Activated naive CD4-positive, alpha-beta T cell treated with anti-CD3 and anti-CD28 coated beads, Interleukin-2, amount 50 U/mL, for 72 hours (primary cell): ENCODE results near the gene MICAL1. TPM values are rescaled to one million over a fixed set of nuclear protein-coding genes. Genes with fewer than 3 reads are reported as not detected.

ENCODE experiments used
- ATAC-seq, 2 donors: fragments of 150-1000 bp; cut with Tn5 transposase; 2 replicates each; pipeline ENCODE4 v1.10.0; 2021; ENCODE audit warnings: mild to moderate bottlenecking in 2 of 2, moderate library complexity in 2 of 2
- DNase-seq, 2 donors: peaks; one replicate each; pipeline ENCODE4 v3.0.0; 2021 to 2022; ENCODE audit warnings: low spot score in 2 of 2
- H3K27ac Mint-ChIP-seq, 2 donors: one replicate each; pipeline ENCODE4 v1.8.0; 2022; ENCODE audit warnings: mild to moderate bottlenecking in 2 of 2, mixed read lengths in 2 of 2
- H3K36me3 Mint-ChIP-seq, 2 donors: one replicate each; pipeline ENCODE4 v1.8.0; 2022; ENCODE audit warnings: mixed read lengths in 2 of 2
- H3K9me3 Mint-ChIP-seq, 2 donors: one replicate each; pipeline ENCODE4 v1.8.0; 2022; ENCODE audit warnings: mixed read lengths in 2 of 2
- total RNA-seq, 2 donors: library from RNA; stranded (reverse); gene quantifications; one replicate each; pipeline ENCODE4 v1.2.3, GENCODE V29; 2022

Gene MICAL1, protein sequence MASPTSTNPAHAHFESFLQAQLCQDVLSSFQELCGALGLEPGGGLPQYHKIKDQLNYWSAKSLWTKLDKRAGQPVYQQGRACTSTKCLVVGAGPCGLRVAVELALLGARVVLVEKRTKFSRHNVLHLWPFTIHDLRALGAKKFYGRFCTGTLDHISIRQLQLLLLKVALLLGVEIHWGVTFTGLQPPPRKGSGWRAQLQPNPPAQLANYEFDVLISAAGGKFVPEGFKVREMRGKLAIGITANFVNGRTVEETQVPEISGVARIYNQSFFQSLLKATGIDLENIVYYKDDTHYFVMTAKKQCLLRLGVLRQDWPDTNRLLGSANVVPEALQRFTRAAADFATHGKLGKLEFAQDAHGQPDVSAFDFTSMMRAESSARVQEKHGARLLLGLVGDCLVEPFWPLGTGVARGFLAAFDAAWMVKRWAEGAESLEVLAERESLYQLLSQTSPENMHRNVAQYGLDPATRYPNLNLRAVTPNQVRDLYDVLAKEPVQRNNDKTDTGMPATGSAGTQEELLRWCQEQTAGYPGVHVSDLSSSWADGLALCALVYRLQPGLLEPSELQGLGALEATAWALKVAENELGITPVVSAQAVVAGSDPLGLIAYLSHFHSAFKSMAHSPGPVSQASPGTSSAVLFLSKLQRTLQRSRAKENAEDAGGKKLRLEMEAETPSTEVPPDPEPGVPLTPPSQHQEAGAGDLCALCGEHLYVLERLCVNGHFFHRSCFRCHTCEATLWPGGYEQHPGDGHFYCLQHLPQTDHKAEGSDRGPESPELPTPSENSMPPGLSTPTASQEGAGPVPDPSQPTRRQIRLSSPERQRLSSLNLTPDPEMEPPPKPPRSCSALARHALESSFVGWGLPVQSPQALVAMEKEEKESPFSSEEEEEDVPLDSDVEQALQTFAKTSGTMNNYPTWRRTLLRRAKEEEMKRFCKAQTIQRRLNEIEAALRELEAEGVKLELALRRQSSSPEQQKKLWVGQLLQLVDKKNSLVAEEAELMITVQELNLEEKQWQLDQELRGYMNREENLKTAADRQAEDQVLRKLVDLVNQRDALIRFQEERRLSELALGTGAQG
- 10 to 100 TPM; 32.9 to 45.7 TPM for total RNA-seq

DNA sequence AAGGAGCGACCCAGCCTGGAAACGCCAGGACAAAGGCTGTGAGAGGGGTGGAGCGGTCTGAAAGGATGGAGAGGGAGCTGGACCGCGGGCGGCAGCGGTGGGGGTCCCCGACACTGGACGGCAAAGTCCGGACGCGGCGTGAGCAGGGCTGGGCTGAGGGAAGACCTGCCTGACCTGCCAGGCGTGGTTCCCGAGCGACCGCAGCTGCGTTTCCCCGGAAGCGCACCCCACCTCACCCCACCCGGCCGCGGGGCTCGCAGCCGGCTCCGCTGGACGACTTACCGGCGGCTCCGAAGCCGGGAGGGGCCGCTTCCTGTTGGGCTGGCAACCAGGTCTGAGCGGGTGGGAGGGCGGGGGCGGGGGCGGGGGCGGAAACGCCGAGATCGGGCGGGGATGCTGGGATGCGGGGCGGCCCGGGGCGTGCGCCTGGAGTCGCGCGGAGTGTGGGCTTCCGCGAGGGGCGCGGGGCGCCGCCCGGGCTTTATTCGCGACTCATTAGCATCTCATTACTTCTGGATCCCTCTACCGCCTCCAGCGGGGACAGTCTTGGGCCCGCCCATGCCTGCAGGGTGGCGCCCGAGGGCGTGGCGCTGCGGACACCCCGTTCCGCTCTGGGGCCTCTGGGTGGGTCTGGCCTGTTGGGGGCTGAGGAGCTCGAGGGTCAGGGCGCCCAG is at the start of gene MICAL1:
MICAL1 (minus strand) TSS at position 336 of the 674 bp plus-strand sequence. CDS start 1,576 bp downstream, outside the sequence.
- H3K9me3 Mint-ChIP-seq = no peaks in the 10 kb centered on the region

DNA sequence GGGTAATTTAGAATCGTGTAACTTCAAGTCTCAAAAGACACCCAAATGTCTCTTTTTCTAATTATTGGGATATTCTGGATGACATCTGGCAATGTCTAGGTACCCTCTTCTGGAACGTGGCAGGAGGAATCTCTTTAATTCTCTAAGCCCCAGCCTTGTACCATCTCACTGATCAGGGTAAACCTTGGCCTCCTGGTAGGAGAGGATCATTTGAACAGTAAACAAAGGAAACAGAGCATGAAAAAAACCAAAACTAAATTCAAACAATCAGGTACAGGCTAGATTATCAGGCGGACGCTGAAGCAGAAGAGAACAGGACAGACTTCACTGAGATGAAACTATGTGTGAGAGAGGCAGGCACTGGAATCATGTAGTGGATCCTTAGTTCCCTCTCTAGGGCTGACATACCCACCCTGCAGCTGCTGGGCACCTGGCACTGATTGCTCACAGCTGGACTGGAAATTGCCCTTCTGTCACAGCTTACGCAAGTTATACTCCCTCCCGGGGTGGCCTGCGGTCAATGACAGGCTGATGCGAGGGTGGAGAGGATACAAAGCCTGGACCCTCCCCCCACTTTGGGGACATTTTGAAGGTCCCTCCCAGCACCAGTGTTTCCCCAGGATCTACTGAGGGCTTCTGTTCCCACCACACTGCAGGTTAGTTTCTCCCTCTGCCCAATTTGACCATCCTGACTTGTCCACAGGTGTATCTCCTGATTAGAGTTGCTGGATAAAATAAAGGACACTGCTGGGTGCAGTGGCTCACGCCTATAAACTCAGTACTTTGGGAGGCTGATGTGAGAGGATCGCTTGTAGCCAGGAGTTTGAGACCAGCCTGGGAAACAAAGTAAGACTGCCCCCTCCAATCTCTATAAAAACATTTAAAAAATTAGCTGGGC is 48.0 kb upstream of the MICAL1 start:
- no peak for DNase-seq
- Mint-ChIP-seq H3K27ac (no peak overlapping the region), H3K9me3 (no peaks in the 10 kb centered on the region), H3K36me3 (no peaks in the 10 kb centered on the region)
- no peak for ATAC-seq

More for the DNA sequence above, at the start of gene MICAL1:
- peak; percentile 64 to 76 for DNase-seq
- ATAC-seq = peak; percentile 47 to 71
- peaks cover 0 to 5% of the 10 kb centered on the region in 2 donors for H3K36me3 Mint-ChIP-seq
- H3K27ac Mint-ChIP-seq = peak within 1 kb of the TSS; percentile 88 to 98

DNA sequence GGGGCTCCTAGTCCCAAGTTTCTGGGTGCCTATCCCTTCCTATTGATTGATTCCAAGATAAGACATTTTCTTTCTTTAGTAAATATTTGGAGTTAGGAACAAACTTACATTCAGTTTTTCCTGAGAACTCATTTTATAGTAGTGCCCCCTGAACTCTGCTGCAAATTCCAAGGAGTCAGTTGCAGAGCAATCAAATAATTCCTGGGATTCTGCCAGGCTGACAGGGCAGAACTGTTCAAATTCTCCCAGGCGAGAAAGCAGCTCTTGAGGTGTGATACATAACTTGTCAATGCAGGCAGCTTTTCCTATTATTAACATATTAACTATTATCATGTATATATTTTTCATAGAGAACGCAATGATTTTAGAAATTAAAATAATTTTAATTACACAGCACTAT is 43.4 kb upstream of the MICAL1 start:
- no peak for DNase-seq
- Mint-ChIP-seq H3K27ac (no peak overlapping the region), H3K9me3 (no peaks in the 10 kb centered on the region), H3K36me3 (no peaks in the 10 kb centered on the region)
- no peak for ATAC-seq

DNA sequence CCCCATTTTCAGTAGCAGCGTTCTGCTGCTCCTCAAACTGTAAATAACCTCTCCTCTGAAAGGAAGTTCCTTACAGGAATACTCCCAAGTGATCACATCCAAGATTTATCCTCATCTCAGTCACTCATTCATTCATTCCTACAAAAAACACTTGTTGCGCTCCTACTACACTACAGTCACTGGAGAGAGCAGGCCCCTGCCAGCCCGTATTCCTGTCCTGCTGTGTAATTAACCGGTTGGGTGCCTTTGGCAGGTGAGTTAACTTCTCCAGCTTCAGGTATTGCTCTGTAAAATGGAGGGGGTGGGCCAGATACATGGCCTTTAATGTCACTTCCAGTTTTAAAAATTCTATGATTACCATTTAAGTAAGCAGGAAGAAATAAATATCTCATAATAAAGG is 42.5 kb upstream of the MICAL1 start:
- Mint-ChIP-seq H3K27ac (no peak overlapping the region), H3K9me3 (no peaks in the 10 kb centered on the region), H3K36me3 (no peaks in the 10 kb centered on the region)
- ATAC-seq (no peak), DNase-seq (no peak)

DNA sequence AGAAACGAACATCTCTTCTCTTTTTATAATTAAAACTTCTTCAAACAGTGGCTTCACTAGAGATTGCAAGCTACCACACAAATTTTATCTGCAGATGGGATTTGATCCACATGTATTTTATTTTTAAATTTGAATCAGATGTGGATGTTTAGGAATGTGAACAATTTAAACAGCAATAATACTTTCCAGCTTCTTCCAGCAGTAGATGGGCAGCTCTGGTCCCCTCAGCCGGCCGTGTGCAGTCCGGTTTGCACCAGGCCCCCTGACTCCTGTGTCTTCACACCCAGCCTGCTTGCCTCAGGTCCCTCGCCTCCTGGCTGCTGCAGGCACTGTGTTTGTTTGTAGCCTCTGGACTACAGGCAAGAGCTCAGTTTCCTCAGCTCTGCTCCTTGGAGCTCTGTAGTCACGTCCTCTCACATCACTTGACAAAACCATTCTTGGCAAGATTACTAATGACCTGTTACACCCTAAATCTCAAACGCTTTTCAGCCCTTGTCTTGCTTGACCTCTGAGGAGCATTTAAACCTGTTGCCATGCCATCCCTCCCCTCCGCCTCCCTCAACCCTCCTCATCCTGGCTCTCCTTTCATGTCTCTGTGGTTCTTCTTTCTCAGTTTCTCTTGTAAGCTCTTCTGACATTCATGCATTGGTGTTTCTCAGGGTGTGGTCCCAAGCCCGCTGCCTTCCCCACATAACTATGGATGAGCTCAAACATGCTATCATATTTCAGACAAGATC is 40.6 kb upstream of the MICAL1 start:
- no peaks in the 10 kb centered on the region for H3K9me3 Mint-ChIP-seq
- H3K36me3 Mint-ChIP-seq = no peaks in the 10 kb centered on the region
- DNase-seq = no peak
- H3K27ac Mint-ChIP-seq = no peak overlapping the region
- ATAC-seq = peak in 1 of 2 donors; percentile 65

DNA sequence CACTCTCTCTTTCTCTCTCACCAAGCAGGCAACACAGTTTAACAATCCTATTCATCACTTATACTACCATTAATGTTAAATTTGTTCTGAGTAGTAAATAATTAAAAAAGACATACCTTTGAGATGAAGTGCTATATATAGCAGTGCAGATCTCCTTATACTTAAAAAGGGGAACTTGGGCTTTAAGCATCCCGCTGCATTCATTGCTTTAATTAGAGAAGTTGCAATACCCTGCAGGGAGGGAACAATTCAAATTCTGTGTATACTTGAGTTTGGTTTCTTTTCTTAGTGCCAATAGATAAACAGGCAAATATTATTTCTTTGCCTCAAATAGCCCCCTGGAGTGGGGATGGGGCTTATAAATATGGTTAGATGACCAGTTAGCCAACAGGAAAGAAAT is 38.3 kb upstream of the MICAL1 start:
- DNase-seq (no peak), ATAC-seq (no peak)
- Mint-ChIP-seq H3K27ac (no peak overlapping the region), H3K9me3 (no peaks in the 10 kb centered on the region), H3K36me3 (no peaks in the 10 kb centered on the region)

DNA sequence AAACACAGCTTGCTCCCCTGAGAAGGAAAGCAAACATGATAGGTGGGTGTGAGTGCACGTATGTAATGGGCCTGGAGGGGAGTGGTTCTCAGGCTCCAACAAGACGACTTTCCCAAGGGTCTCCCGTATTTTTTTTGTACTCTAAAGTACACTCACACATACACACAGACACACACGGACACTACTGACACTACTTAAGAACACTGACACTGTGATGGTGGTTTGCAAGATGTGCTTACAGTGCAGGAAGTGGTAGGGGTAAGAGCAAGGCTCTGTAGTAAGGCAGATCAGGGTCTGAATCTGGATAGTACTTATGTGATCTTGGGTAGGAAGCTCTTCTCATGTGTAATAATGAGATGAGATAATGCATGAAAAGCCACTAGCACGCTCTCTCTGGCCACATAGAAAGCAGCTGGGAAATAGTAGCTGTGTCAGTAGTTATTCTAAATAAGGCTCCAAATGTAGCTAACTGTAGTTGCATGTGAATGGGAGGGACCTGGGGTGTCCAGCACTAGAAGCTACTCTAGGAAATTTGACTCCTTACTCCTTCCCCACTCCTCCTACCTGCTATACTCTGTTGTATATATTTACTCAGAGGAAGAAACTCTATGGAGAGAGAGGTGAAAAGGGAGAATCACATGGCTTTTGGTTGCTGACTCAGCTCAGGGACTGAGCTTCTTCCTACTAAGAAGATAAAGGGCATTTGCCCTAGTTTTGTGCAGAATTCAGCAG is 35.8 kb upstream of the MICAL1 start:
- no peaks in the 10 kb centered on the region for H3K36me3 Mint-ChIP-seq
- ATAC-seq (peak; percentile 95), DNase-seq (no peak)
- H3K9me3 Mint-ChIP-seq = no peaks in the 10 kb centered on the region
- H3K27ac Mint-ChIP-seq = peak overlapping the region in 1 of 2 donors; percentile 27

DNA sequence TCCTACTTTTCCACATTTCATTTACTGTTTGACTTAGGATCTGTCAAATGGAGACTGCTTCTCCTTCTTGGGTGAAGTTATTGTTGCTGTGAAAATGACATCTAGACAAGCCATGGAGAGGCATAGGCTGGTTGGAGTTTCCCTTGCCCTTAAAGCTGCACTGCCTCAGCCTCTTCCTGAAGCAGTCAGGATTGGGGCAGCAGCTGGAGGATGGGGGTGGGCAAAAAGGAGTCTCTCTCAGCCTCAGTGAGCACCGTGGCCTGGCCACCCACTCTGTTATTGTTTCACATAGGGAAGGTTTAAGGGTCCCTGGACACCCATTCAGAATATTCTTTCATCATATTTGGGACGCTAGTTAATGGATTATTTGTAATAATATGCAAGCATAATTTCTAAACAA is 35.1 kb upstream of the MICAL1 start:
- Mint-ChIP-seq H3K9me3 (no peaks in the 10 kb centered on the region), H3K36me3 (no peaks in the 10 kb centered on the region), H3K27ac (peak overlapping the region in 1 of 2 donors; percentile 27)
- DNase-seq = no peak
- ATAC-seq = no peak

DNA sequence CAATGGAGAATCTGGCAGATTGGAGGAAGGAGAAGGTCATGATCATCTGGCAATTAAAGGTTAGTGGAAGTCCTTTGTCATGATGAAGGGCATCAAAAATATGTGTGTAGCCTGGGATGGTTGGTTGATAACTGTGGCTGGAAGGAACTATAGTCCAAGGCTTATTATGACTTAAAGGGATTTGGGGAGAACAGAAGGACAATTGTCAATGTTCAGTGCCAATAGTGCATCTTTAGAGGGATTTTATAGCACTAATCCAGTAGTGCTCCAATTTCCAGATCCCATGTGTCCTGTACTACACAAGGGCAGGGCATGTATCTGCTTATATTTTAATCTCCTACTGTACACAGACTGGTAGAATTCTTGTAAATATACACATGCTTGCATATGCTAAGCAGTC is 32.4 kb upstream of the MICAL1 start:
- no peak for ATAC-seq
- H3K36me3 Mint-ChIP-seq = no peaks in the 10 kb centered on the region
- no peak overlapping the region for H3K27ac Mint-ChIP-seq
- H3K9me3 Mint-ChIP-seq = no peaks in the 10 kb centered on the region
- no peak for DNase-seq

DNA sequence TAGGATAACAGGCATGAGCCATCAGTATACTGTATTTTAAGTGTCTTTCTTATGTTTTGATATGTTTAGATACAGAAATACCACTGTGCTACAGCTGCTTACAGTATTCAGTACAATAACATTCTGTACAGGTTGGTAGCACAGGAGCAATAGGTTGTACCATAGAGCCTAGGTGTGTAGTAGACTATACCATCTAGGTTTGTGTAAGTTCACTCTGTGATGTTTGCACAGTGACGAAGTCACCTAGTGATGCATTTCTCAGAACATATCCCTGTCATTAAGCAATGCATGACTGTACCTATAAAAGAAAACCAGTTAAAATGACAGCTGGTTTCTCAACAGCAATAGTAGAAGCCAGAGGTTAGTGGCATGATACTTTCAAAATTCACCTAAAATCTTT is 30.5 kb upstream of the MICAL1 start:
- DNase-seq = no peak
- ATAC-seq = no peak
- H3K9me3 Mint-ChIP-seq = no peaks in the 10 kb centered on the region
- H3K27ac Mint-ChIP-seq = no peak overlapping the region
- peaks cover 15 to 16% of the 10 kb centered on the region in 2 donors for H3K36me3 Mint-ChIP-seq

DNA sequence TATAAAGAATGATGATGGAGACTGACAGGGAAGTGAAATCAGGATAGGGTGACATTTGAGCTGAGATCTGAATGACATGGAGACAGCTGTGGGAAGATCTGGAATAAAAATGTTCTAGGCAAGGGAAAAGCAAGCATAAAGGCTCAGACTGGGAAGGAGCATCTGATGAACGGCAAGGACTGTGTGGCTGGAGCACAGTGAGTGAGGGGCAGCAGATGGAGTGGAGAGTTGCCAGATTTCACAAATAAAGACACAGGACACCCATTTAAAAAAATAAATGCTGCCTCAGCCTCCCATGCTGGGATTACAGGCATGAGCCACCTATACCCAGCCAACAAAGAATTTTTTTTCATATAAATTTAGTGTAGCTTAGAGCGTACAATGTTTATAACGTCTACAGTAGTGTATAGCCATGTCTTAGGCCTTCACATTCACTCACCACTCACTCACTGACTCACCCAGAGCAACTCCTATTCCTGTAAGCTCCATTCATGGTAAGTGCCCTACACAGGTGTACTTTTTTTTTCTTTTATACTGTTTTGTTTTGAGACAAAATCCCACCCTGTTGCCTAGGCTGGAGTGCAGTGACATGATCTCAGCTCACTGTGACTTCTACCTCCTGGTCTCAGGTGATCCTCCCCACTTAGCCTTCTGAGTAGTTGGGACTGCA is 29.8 kb upstream of the MICAL1 start:
- H3K36me3 Mint-ChIP-seq = peaks cover 20% of the 10 kb centered on the region in 2 donors
- no peak for ATAC-seq
- no peak overlapping the region for H3K27ac Mint-ChIP-seq
- no peak for DNase-seq
- H3K9me3 Mint-ChIP-seq = no peaks in the 10 kb centered on the region

DNA sequence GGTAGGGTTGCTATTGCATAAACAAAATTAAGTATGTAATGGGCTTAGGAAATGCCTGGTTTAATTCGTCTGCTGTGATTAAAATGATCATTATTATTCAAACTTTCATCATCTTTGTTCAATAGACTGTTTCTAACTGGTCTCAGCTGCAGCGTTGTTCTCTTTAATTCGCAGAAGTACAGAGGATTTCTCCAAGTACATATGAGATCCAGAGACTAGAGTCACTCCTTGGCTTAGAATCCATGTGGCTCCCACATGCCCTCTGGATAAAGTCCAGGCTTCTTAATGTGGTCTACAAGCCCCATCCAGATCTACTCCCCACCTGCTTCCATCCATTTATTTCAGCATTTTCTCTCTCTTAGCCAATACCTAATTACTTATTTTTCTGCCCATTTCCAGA is 28.6 kb upstream of the MICAL1 start:
- Mint-ChIP-seq H3K27ac (peak overlapping the region in 1 of 2 donors; percentile 72), H3K36me3 (peaks cover 27 to 29% of the 10 kb centered on the region in 2 donors), H3K9me3 (no peaks in the 10 kb centered on the region)
- no peak for DNase-seq
- no peak for ATAC-seq

DNA sequence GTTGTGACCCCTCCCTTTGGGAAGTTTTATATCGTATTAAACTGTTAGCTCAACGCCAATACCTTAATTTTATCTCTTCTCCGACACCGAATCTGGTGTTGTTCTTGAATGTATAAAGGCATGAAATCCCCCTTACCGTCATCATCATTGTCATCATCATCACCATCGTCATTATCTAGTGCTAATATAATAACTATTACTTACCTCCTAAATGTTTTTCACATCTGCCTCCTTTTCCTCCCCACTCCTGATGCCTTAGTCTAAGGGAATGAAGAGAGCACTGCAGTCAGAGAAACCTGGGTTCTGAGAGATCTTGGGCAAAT is 28.1 kb upstream of the MICAL1 start:
- DNase-seq (no peak), ATAC-seq (no peak)
- Mint-ChIP-seq H3K36me3 (peaks cover 31 to 33% of the 10 kb centered on the region in 2 donors), H3K27ac (peak overlapping the region in 1 of 2 donors; percentile 72), H3K9me3 (no peaks in the 10 kb centered on the region)
